Karpas-422 (cell line): ENCODE measurements around the gene DEDD2. TPM values are rescaled to one million over a fixed set of nuclear protein-coding genes. Genes with fewer than 3 reads are reported as not detected.

Experiments used
- DNase-seq: peaks from one replicate; pipeline ENCODE4 v3.0.0-alpha.2; 2015
- H2AFZ ChIP-seq: fragments of 200-600 bp; sonication (generic); 2 replicates; pipeline ENCODE4 v1.6.1; 2014; ENCODE audit warnings: antibody characterized with exemption, low read length, mixed read lengths
- H3K27ac ChIP-seq: fragments of 200-600 bp; sonication (generic); 2 replicates; pipeline ENCODE4 v1.5.1; 2014; ENCODE audit warnings: mild to moderate bottlenecking, low read length, moderate library complexity
- H3K27me3 ChIP-seq: fragments of 200-600 bp; sonication (generic); 2 replicates; pipeline ENCODE4 v1.6.1; 2014; ENCODE audit warnings: low read length, mixed read lengths
- H3K36me3 ChIP-seq: fragments of 200-600 bp; sonication (generic); 2 replicates; pipeline ENCODE4 v1.6.1; 2014; ENCODE audit warnings: low read length, mixed read lengths; ENCODE audit not compliant: insufficient read depth
- H3K4me1 ChIP-seq: fragments of 200-600 bp; sonication (generic); 2 replicates; pipeline ENCODE4 v1.6.1; 2014; ENCODE audit warnings: mild to moderate bottlenecking, low read length, mixed read lengths
- H3K4me2 ChIP-seq: fragments of 200-600 bp; sonication (generic); 2 replicates; pipeline ENCODE4 v1.6.1; 2014; ENCODE audit warnings: low read length, low read depth, mild to moderate bottlenecking; ENCODE audit not compliant: poor library complexity, severe bottlenecking
- H3K4me3 ChIP-seq: fragments of 200-600 bp; sonication (generic); 2 replicates; pipeline ENCODE4 v1.5.1; 2014; ENCODE audit warnings: mild to moderate bottlenecking, antibody characterized with exemption, low read length, mixed read lengths
- H3K79me2 ChIP-seq: fragments of 200-600 bp; sonication (generic); 2 replicates; pipeline ENCODE4 v1.6.1; 2014; ENCODE audit warnings: mild to moderate bottlenecking, low read length, mixed read lengths
- H3K9ac ChIP-seq: fragments of 200-600 bp; sonication (generic); 2 replicates; pipeline ENCODE4 v1.6.0; 2014; ENCODE audit warnings: low read length
- H3K9me2 ChIP-seq: fragments of 200-600 bp; sonication (generic), shearing (Covaris generic); replicated peaks from 2 replicates; pipeline ENCODE4 v1.6.0; 2014; ENCODE audit warnings: mild to moderate bottlenecking, low read length, moderate library complexity; ENCODE audit not compliant: insufficient read depth
- H3K9me3 ChIP-seq: fragments of 300-700, 200-600 bp; sonication (generic); 2 replicates; pipeline ENCODE4 v1.6.1; 2014; ENCODE audit warnings: low read length, mixed read lengths
- H4K20me1 ChIP-seq: fragments of 200-600 bp; sonication (generic); 2 replicates; pipeline ENCODE4 v1.6.1; 2014; ENCODE audit warnings: mild to moderate bottlenecking, antibody characterized with exemption, low read length, low read depth; ENCODE audit not compliant: insufficient read depth
- total RNA-seq: library from RNA; depleted of rRNA; stranded (reverse); fragments of >200 nt; shearing (Covaris generic); gene quantifications from 2 replicates; pipeline ENCODE4 v1.2.3, GENCODE V29; 2014; ENCODE audit warnings: low replicate concordance

DEDD2 gene
- total RNA-seq, 1 experiment from 2014 or later = 16.3 TPM

DNA sequence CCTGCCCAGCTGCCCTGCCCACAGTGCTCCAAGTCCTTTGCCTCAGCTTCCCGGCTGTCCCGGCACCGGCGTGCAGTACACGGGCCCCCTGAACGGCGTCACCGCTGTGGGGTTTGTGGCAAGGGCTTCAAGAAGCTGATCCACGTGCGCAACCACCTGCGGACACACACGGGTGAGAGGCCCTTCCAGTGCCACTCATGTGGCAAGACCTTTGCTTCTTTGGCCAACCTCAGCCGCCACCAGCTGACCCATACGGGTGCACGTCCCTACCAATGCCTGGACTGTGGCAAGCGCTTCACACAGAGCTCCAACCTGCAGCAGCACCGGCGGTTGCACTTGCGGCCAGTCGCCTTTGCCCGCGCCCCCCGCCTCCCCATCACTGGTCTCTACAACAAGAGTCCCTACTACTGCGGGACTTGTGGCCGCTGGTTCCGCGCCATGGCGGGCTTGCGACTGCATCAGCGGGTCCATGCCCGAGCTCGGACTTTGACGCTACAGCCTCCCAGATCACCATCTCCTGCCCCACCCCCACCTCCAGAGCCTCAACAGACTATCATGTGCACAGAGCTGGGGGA, 8.3 kb upstream of the DEDD2 start:
- peaks cover 4% of the 10 kb centered on the region; the same call in 1 of the 2 replicates for H4K20me1 ChIP-seq

DNA sequence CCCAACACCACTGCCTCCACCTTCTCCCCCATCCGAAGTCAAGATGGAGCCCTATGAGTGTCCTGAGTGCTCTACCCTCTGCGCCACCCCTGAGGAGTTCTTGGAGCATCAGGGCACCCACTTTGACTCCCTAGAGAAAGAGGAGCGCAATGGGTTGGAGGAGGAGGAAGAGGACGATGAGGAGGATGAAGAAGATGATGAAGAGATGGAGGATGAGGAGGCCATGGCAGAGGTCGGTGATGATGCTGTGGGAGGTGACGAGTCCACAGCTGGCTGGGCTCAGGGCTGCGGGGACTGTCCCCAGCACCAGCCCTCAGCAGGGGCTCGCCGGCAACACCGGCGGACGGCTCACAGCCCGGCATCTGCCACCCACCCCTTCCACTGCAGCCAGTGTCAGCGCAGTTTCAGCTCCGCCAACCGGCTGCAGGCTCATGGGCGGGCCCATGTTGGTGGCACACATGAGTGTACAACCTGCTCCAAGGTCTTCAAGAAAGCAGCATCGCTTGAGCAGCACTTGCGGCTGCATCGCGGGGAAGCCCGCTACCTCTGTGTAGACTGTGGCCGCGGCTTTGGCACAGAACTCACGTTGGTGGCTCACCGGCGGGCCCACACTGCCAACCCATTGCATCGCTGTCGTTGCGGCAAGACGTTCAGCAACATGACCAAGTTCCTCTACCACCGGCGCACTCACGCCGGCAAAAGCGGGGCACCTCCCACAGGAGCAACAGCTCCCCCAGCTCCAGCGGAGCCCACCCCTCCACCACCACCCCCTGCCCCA, 7.7 kb upstream of the DEDD2 start:
- Histone ChIP-seq H3K9me2 (no peaks in the 10 kb centered on the region), H3K79me2 (peaks cover 31% of the 10 kb centered on the region), H3K9me3 (no peaks in the 10 kb centered on the region)

More for the DNA sequence above, 8.3 kb upstream of the DEDD2 start:
- Histone ChIP-seq H3K4me1 (peaks cover 6% of the 10 kb centered on the region), H3K4me2 (no peak overlapping the region), H3K9ac (no peak overlapping the region), H3K9me2 (no peaks in the 10 kb centered on the region), H3K4me3 (no peak overlapping the region), H3K79me2 (peaks cover 25% of the 10 kb centered on the region), H3K27ac (no peak overlapping the region), H3K36me3 (no peaks in the 10 kb centered on the region; the same call in 1 of the 2 replicates), H3K27me3 (no peaks in the 10 kb centered on the region), H2AFZ (no peak overlapping the region), H3K9me3 (no peaks in the 10 kb centered on the region)
- DNase-seq = no peak

DNA sequence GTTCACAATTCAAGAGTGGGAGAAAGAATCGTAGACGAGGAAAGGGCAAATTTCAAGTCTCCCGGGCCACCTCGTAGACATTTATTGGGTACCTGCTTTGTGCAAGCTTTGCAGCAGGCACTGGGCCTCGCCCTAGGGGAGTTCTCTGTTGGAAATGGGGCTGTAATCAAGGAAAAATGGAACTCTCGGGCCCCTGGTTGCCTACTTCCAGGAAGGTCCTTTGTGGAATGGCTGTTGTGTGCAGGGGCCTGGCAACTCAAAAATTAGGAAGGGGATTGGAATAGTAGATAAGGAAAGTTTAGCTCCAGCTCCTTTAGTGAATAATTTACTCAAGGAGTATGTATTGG, 3.2 kb upstream of the DEDD2 start:
- H3K9me2 ChIP-seq = no peaks in the 10 kb centered on the region
- no peaks in the 10 kb centered on the region for H3K9me3 ChIP-seq
- H3K27me3 ChIP-seq = no peaks in the 10 kb centered on the region
- H3K9ac ChIP-seq = peak overlapping the region; percentile 82
- H3K4me2 ChIP-seq = peak overlapping the region; percentile 99
- peaks cover 57% of the 10 kb centered on the region for H3K79me2 ChIP-seq
- DNase-seq = no peak
- peaks cover 8% of the 10 kb centered on the region; the same call in 1 of the 2 replicates for H4K20me1 ChIP-seq
- peak overlapping the region; percentile 15; the same call in 1 of the 2 replicates for H3K27ac ChIP-seq
- peak overlapping the region; percentile 6; the same call in 1 of the 2 replicates for H2AFZ ChIP-seq
- H3K4me3 ChIP-seq = peak overlapping the region; percentile 78
- no peaks in the 10 kb centered on the region for H3K36me3 ChIP-seq
- H3K4me1 ChIP-seq = peaks cover 31% of the 10 kb centered on the region

More for the DNA sequence above, 7.7 kb upstream of the DEDD2 start:
- Histone ChIP-seq H3K4me3 (no peak overlapping the region), H3K4me2 (no peak overlapping the region), H2AFZ (no peak overlapping the region), H4K20me1 (peaks cover 8% of the 10 kb centered on the region; the same call in 1 of the 2 replicates), H3K4me1 (peaks cover 7% of the 10 kb centered on the region), H3K36me3 (no peaks in the 10 kb centered on the region; the same call in 1 of the 2 replicates), H3K27me3 (no peaks in the 10 kb centered on the region), H3K9ac (no peak overlapping the region), H3K27ac (no peak overlapping the region)
- no peak for DNase-seq

DNA sequence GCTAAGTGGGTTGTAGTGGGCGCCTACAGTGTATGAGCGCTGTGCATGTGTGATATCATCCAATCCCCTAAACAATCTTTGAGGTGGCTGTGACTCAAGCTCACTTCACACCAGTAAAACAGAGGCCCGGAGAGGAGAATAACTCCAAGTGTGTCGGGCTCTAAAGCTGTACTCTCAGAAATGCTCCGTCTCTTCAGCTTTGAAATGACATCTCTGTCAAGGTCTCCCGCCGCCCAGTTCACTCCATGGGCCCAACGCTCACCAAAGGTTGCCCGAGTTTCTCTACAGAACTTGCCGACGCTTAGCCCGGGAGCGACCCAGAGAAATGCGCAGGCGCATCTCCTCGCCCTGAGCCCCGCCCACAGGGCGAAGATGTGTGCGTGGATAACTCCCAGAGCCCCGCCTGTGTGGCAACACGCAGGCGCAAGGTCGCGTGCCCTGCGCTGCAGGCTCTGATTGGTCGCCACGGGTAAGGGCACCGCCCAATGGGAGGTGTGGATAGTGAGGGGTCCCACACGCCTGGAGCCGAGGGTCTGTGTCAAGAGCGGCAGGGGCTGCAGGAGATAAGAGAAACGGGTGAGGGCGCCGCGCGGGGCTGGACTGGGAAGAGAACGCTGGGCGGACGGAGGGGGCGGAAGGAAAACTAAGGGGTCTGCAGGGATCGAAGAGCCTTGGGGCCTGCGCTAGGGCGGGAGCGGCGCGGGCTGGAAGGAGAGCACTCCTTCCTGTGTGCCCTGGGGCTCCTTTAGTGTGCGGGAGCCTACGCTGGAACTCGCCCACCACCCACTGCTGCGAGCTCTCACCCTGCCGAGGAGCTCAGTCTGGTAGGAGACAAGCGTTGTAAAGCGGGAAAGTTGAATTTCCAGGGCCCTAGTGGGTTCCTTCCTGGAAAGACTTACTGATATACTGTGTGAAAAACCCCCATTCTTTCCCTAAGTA, 2.6 kb upstream of the DEDD2 start, which contains the start of gene ZNF526:
TSS of gene ZNF526 (plus strand) at position 501 of the 939 bp plus-strand sequence. CDS start 4,092 bp downstream, outside the sequence.
- H3K4me1 ChIP-seq = peaks cover 36% of the 10 kb centered on the region
- peak within 1 kb of the TSS; percentile 82 for H3K9ac ChIP-seq
- H3K9me2 ChIP-seq = no peaks in the 10 kb centered on the region
- peaks cover 64% of the 10 kb centered on the region for H3K79me2 ChIP-seq
- H4K20me1 ChIP-seq = peaks cover 8% of the 10 kb centered on the region; the same call in 1 of the 2 replicates
- peak within 1 kb of the TSS; percentile 99 for H3K4me2 ChIP-seq
- no peaks in the 10 kb centered on the region for H3K36me3 ChIP-seq
- H3K4me3 ChIP-seq = peak within 1 kb of the TSS; percentile 78
- no peaks in the 10 kb centered on the region for H3K9me3 ChIP-seq
- peak; percentile 98 for DNase-seq
- H2AFZ ChIP-seq = peak within 1 kb of the TSS; percentile 6; the same call in 1 of the 2 replicates
- no peaks in the 10 kb centered on the region for H3K27me3 ChIP-seq
- peak within 1 kb of the TSS; percentile 46; the same call in 1 of the 2 replicates for H3K27ac ChIP-seq

DNA sequence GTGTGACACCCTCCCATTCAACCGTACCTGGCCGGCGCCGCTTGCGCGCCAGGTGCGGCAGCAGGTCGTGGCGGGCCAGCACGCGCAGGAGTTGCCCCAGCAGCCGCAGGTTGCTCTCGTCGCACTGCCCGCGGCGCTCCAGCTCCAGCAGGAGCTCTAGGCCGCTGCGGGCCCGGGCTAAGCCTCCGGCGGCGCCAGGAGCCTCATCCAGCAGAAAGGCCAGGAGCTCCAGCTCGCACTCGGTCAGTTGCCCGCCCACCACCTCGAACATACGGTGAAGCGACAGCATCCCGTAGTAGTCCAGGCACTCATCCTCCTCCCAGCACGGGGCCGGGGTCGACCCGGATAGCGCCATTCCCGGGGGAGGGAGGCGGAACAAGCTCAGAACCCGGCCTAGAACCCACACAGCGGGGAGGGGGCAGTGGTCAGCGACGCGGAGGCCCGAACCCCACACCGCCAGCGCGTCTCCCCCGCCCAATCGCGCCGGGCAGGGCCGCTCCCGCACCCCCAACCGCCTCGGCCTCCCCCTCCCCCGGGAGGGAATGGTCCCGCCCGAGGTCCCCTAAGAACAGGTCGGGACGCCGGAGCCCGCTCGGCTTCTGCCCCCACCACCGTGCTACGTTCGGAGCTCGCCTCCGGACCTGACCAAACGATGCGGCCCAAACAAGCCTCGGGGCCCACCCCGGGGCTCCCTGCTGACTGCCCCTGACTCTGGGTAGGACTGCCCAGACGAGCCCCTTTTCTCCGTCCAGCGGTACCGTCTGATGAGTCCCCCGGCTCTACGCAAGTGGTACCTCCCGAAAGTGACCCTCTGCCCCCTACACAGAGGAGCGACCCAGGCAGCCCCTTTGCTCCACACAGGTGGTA, 591 bp downstream of the DEDD2 start:
- peaks cover 8% of the 10 kb centered on the region; the same call in 1 of the 2 replicates for H4K20me1 ChIP-seq
- H3K79me2 ChIP-seq = peaks cover 79% of the 10 kb centered on the region
- peak overlapping the region; percentile 73 for H2AFZ ChIP-seq
- H3K9me3 ChIP-seq = no peaks in the 10 kb centered on the region
- H3K27ac ChIP-seq = peak overlapping the region; percentile 50
- H3K9ac ChIP-seq = peak overlapping the region; percentile 91
- DNase-seq = peak; percentile 64
- no peaks in the 10 kb centered on the region for H3K9me2 ChIP-seq
- peak overlapping the region; percentile 71 for H3K4me2 ChIP-seq
- H3K4me1 ChIP-seq = peaks cover 36% of the 10 kb centered on the region
- peak overlapping the region; percentile 90 for H3K4me3 ChIP-seq
- no peaks in the 10 kb centered on the region; the same call in 1 of the 2 replicates for H3K36me3 ChIP-seq
- H3K27me3 ChIP-seq = no peaks in the 10 kb centered on the region

DNA sequence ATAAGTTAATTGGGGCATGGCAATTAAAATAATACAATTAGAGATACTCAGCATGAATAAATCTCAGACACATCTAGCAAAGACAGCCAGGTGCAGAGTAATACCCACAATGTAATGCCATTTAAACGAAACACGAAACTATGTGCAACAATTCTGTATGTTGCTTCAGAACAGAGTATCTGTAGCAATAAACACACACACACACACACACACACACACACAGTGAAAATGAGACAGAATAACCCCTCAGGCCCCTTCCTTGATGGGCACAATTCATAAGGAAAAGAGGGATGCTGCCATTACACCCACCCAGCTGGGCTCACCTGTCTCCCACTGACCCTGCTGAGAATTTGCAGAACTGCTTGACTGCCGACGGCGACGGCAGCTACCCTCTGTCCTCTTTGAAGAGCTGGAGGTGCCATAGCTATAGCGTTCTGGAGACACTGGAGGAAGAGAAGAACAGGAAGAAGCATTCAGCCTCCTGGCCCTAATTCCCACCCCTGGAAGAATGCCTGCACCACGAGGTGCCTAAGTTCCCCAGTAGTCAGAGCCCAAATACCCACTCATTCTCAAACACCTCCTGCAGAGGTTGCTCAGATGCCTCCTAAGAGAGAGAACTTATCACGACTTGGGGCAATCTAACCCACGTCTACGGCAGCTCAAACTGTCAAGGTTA, 2.5 kb downstream of the DEDD2 start:
- Histone ChIP-seq H4K20me1 (no peaks in the 10 kb centered on the region), H3K9me3 (no peaks in the 10 kb centered on the region), H3K79me2 (peaks cover 72% of the 10 kb centered on the region), H3K4me1 (peaks cover 45% of the 10 kb centered on the region), H3K27ac (no peak overlapping the region), H3K36me3 (no peaks in the 10 kb centered on the region; the same call in 1 of the 2 replicates), H3K27me3 (no peaks in the 10 kb centered on the region), H2AFZ (no peak overlapping the region), H3K4me2 (no peak overlapping the region), H3K4me3 (no peak overlapping the region), H3K9me2 (no peaks in the 10 kb centered on the region), H3K9ac (peak overlapping the region; percentile 91; the same call in 1 of the 2 replicates)
- DNase-seq = no peak

DNA sequence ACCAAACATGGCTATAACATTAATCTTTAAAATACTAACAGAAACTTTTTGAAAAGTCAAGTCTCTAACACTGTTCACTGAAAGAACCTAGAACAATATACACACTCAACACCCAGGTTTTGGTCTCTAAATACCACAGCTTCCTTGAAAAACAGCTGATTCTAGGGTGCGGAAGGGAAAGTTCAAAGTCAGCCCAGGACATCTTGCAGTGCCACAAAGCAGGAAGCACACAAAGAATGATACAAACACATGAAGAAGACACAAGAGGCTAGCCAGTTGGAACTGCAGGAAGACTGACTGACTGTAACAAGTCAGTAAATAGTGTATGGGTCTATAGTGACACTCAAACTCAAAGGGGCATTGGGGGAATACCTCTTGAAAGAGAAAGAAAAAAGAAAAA, 4.6 kb downstream of the DEDD2 start:
- H3K27me3 ChIP-seq = no peaks in the 10 kb centered on the region
- no peak overlapping the region for H3K27ac ChIP-seq
- no peaks in the 10 kb centered on the region for H3K9me3 ChIP-seq
- no peak overlapping the region for H3K4me2 ChIP-seq
- H4K20me1 ChIP-seq = no peaks in the 10 kb centered on the region
- peaks cover 6% of the 10 kb centered on the region for H3K36me3 ChIP-seq
- no peak overlapping the region for H3K9ac ChIP-seq
- H3K4me3 ChIP-seq = no peak overlapping the region
- peaks cover 35% of the 10 kb centered on the region for H3K4me1 ChIP-seq
- peaks cover 70% of the 10 kb centered on the region for H3K79me2 ChIP-seq
- H2AFZ ChIP-seq = no peak overlapping the region
- DNase-seq = no peak
- H3K9me2 ChIP-seq = no peaks in the 10 kb centered on the region
